NCI-H2196 (cell line): Measurements from ENCODE around the gene KRT72.

ENCODE experiments used
- DNase-seq: peaks from one replicate; lab custom pipeline; 2025; ENCODE audit not compliant: unreplicated experiment; lab: John Stamatoyannopoulos, UW

The KRT72 gene

GRCh38 chr12:52630599-52631200 lies 29.4 kb upstream of the KRT72 start:
- no peak for DNase-seq

GRCh38 chr12:52630008-52630500 lies 28.8 kb upstream of the KRT72 start:
- DNase-seq: no peak

- DNase-seq: no peak
Measured at GRCh38 chr12:52629281-52630007, 28.2 kb upstream of the KRT72 start.

- no peak for DNase-seq
Measured at GRCh38 chr12:52628841-52629240, 27.6 kb upstream of the KRT72 start.

- no peak for DNase-seq
Measured at GRCh38 chr12:52628111-52628507, 26.8 kb upstream of the KRT72 start.

- DNase-seq: no peak
Measured at GRCh38 chr12:52627395-52628110, 26.3 kb upstream of the KRT72 start.

- DNase-seq: no peak
Measured at GRCh38 chr12:52622349-52622748, 21.1 kb upstream of the KRT72 start.

GRCh38 chr12:52618866-52619265 lies 17.6 kb upstream of the KRT72 start:
- DNase-seq: no peak

GRCh38 chr12:52618216-52618615 lies 17.0 kb upstream of the KRT72 start, which contains the start of gene KRT73:
TSS of gene KRT73 (minus strand) at chr12:52618559. CDS start at chr12:52618524, 35 bp downstream.
- DNase-seq: no peak

GRCh38 chr12:52617403-52617785 lies 16.1 kb upstream of the KRT72 start:
- no peak for DNase-seq

- DNase-seq: no peak
Measured at GRCh38 chr12:52616680-52617402, 15.6 kb upstream of the KRT72 start.

GRCh38 chr12:52615912-52616311 lies 14.6 kb upstream of the KRT72 start:
- DNase-seq: no peak

- DNase-seq: no peak
Measured at GRCh38 chr12:52615208-52615868, 14.1 kb upstream of the KRT72 start.

- DNase-seq: no peak
Measured at GRCh38 chr12:52614381-52615207, 13.3 kb upstream of the KRT72 start.

GRCh38 chr12:52613384-52614030 lies 12.2 kb upstream of the KRT72 start:
- DNase-seq: no peak

GRCh38 chr12:52612431-52613383 lies 11.4 kb upstream of the KRT72 start:
- DNase-seq: no peak

- DNase-seq: no peak
Measured at GRCh38 chr12:52611080-52611468, 9.8 kb upstream of the KRT72 start.
